ENCODE data around the gene TEX38.
"Not testable (repeated sequence)": the region's sequence is repeated elsewhere in the genome, so short reads cannot be mapped to it uniquely, and the experiment has no call there.

TEX38 gene

GRCh38 chr1:46714976-46715375 is 43.3 kb downstream of the TEX38 start:
- no peak for DNase-seq (ENCODE audit: low read depth)
- no peak for TF ChIP-seq CTCF (conservative IDR thresholded peaks at IDR 0.05; ENCODE audit: low read depth, low read length)

GRCh38 chr1:46717654-46718053 is 46.0 kb downstream of the TEX38 start:
- DNase-seq (ENCODE audit: low read depth), result no peak
- no peak for TF ChIP-seq CTCF (conservative IDR thresholded peaks at IDR 0.05; ENCODE audit: low read depth, low read length)
- peak overlapping the region; percentile 83 for H3K4me3 ChIP-seq (ENCODE audit: low read length)

More at GRCh38 chr1:46714976-46715375, 43.3 kb downstream of the TEX38 start:
- H3K4me3 ChIP-seq (ENCODE audit: low read length), result no peak overlapping the region

GRCh38 chr1:46718340-46718726 is 46.7 kb downstream of the TEX38 start:
- H3K4me3 ChIP-seq (ENCODE audit: low read length), result peak overlapping the region; percentile 83
- no peak for DNase-seq (ENCODE audit: low read depth)
- no peak for TF ChIP-seq CTCF (conservative IDR thresholded peaks at IDR 0.05; ENCODE audit: low read depth, low read length)

GRCh38 chr1:46718727-46719622 is 47.3 kb downstream of the TEX38 start, which contains the start of gene EFCAB14:
Gene EFCAB14 (minus strand): TSS chr1:46719114. CDS start chr1:46718087, 1,027 bp downstream.
- peak within 1 kb of the TSS; percentile 83 for H3K4me3 ChIP-seq (ENCODE audit: low read length)
- TF ChIP-seq CTCF (conservative IDR thresholded peaks at IDR 0.05; ENCODE audit: low read depth, low read length), result no peak
- peak; percentile 85 for DNase-seq (ENCODE audit: low read depth)

GRCh38 chr1:46719689-46720088 is 48.0 kb downstream of the TEX38 start:
- H3K4me3 ChIP-seq (ENCODE audit: low read length), result peak overlapping the region; percentile 83

GRCh38 chr1:46720319-46720718 is 48.7 kb downstream of the TEX38 start:
- not testable (repeated sequence) for H3K4me3 ChIP-seq (ENCODE audit: low read length); DNase-seq (ENCODE audit: low read depth)

More at GRCh38 chr1:46719689-46720088, 48.0 kb downstream of the TEX38 start:
- no peak for DNase-seq (ENCODE audit: low read depth)
- no peak for TF ChIP-seq CTCF (conservative IDR thresholded peaks at IDR 0.05; ENCODE audit: low read depth, low read length)

GRCh38 chr1:46721204-46721603 is 49.5 kb downstream of the TEX38 start:
- H3K4me3 ChIP-seq (ENCODE audit: low read length), result no peak overlapping the region
- no peak for DNase-seq (ENCODE audit: low read depth)
- TF ChIP-seq CTCF (conservative IDR thresholded peaks at IDR 0.05; ENCODE audit: low read depth, low read length), result no peak
